GM18907 (cell line): ENCODE measurements around the gene CAMK2N2.

Experiments
- ATAC-seq: cut with Tn5 transposase; IDR thresholded peaks from one replicate; pipeline ENCODE4 v1.9.1; 2021; ENCODE audit warnings: mild to moderate bottlenecking, moderate library complexity; ENCODE audit not compliant: unreplicated experiment

The CAMK2N2 gene

GRCh38 chr3:184261270-184261853 lies at the start of gene CAMK2N2:
Gene CAMK2N2, minus strand, starts transcription at chr3:184261553. Its CDS starts 268 bp downstream, at chr3:184261285.
- no peak for ATAC-seq

GRCh38 chr3:184308744-184309143 lies 47.4 kb upstream of the CAMK2N2 start:
- no peak for ATAC-seq

- ATAC-seq: no peak
Observed at GRCh38 chr3:184307915-184308314, 46.6 kb upstream of the CAMK2N2 start.

GRCh38 chr3:184306341-184306972 lies 45.1 kb upstream of the CAMK2N2 start:
- ATAC-seq: no peak

GRCh38 chr3:184305577-184305976 lies 44.2 kb upstream of the CAMK2N2 start:
- no peak for ATAC-seq

- ATAC-seq: no peak
Observed at GRCh38 chr3:184300378-184300720, 39.0 kb upstream of the CAMK2N2 start.

- no peak for ATAC-seq
Observed at GRCh38 chr3:184299488-184300377, 38.4 kb upstream of the CAMK2N2 start.

- ATAC-seq: peak; percentile 93
Observed at GRCh38 chr3:184298759-184299487, 37.6 kb upstream of the CAMK2N2 start, which contains the start of gene PSMD2. Gene PSMD2, plus strand, starts transcription at chr3:184299241. Its CDS starts 26 bp downstream, at chr3:184299267.

GRCh38 chr3:184296616-184297015 lies 35.3 kb upstream of the CAMK2N2 start:
- no peak for ATAC-seq

- ATAC-seq: no peak
Observed at GRCh38 chr3:184295771-184296170, 34.4 kb upstream of the CAMK2N2 start.

GRCh38 chr3:184291738-184292445 lies 30.5 kb upstream of the CAMK2N2 start:
- no peak for ATAC-seq

- ATAC-seq: no peak
Observed at GRCh38 chr3:184291044-184291737, 29.8 kb upstream of the CAMK2N2 start.

GRCh38 chr3:184290331-184290730 lies 29.0 kb upstream of the CAMK2N2 start:
- ATAC-seq: no peak

- no peak for ATAC-seq
Observed at GRCh38 chr3:184289426-184289938, 28.1 kb upstream of the CAMK2N2 start.

- no peak for ATAC-seq
Observed at GRCh38 chr3:184284696-184285095, 23.3 kb upstream of the CAMK2N2 start.

GRCh38 chr3:184283681-184284080 lies 22.3 kb upstream of the CAMK2N2 start:
- no peak for ATAC-seq

- ATAC-seq: no peak
Observed at GRCh38 chr3:184282941-184283340, 21.6 kb upstream of the CAMK2N2 start.

- ATAC-seq: no peak
Observed at GRCh38 chr3:184277366-184277765, 16.0 kb upstream of the CAMK2N2 start.
